GM12872 (cell line): Measurements from ENCODE around the gene DCUN1D1.

Experiments used
- CTCF ChIP-seq: IDR thresholded peaks from 3 replicates; pipeline ENCODE4 v1.5.1; 2011; ENCODE audit warnings: low read depth, mild to moderate bottlenecking, low read length, moderate library complexity; ENCODE audit not compliant: insufficient read depth

DCUN1D1 gene

GRCh38 chr3:182980204-182981037 is at the start of gene DCUN1D1:
Gene DCUN1D1, minus strand, starts transcription at chr3:182980538. Its CDS starts 49 bp downstream, at chr3:182980489.
- no peak for TF ChIP-seq CTCF

- TF ChIP-seq CTCF, result no peak
Measured at GRCh38 chr3:183028416-183028815, 48.1 kb upstream of the DCUN1D1 start.

- no peak for TF ChIP-seq CTCF
Measured at GRCh38 chr3:183027276-183027675, 46.9 kb upstream of the DCUN1D1 start.

- TF ChIP-seq CTCF, result no peak
Measured at GRCh38 chr3:183022936-183023516, 42.7 kb upstream of the DCUN1D1 start.

- no peak for TF ChIP-seq CTCF
Measured at GRCh38 chr3:183018421-183019192, 38.3 kb upstream of the DCUN1D1 start.

GRCh38 chr3:183015185-183015584 is 34.8 kb upstream of the DCUN1D1 start:
- no peak for TF ChIP-seq CTCF

- TF ChIP-seq CTCF, result no peak
Measured at GRCh38 chr3:183013856-183014255, 33.5 kb upstream of the DCUN1D1 start.
